ENCODE data around the gene IL1RAPL1.

Gene IL1RAPL1

DNA sequence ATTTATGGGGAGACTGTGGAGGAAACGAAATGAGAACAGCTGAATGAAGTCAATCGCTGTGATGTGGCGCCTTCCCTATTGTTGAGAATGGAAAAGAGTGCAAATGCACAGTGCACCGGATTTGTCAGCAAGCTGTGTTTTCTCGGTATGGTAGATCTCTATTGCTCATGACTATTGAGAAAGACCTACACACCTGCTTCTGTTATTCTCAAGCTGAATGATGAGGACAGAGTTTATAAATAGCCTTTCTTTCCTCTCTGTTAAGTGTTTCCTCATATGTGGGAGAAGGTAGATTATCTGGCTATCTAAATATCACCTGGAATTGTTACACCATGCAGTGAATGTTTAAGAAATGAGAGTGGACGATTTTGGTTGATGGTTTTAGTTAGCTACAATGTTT is 650.7 kb downstream of the IL1RAPL1 start:
- TF ChIP-seq CTCF (conservative IDR thresholded peaks at IDR 0.05) = no peak
- no peak overlapping the region for H3K27ac ChIP-seq

DNA sequence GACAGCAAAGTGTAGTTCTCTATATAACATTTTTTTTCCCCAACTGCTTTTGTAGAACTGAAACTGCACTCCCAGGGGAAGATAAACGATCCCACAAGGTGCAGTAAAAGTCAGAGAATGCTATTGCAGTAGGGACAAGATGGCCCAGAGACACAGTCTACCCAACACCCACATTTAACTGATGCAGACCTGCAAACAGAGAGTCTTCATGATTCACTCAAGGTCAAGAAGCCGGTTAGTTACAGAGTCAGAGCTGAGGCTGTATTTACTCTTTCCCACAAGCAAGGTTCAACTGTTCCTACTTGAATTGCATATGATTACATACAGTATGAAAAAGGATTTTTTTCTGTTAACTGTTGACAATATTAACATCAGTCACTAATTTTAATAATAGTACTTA is 654.6 kb downstream of the IL1RAPL1 start:
- no peak for TF ChIP-seq CTCF (conservative IDR thresholded peaks at IDR 0.05)
- no peak overlapping the region for H3K27ac ChIP-seq

DNA sequence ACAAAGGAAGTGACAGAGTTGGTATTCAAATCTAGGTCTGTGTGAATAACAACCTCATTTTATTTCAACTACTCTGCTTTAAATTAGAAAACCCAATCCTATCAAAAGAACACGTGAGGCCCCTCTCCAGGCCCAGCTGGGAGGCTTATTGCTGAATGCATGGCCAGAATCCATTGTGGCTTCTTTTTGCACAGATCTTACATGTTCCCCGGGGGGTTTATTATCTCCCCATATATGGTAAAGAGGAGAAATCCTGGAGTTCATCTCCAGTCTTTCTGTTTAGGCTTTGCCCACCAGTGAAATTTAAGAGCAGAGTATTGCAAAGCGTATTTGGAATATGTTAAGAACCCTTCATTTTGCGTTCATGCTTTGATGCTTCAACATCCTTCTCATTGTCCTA is 655.6 kb downstream of the IL1RAPL1 start:
- TF ChIP-seq CTCF (conservative IDR thresholded peaks at IDR 0.05) = no peak
- H3K27ac ChIP-seq = no peak overlapping the region

DNA sequence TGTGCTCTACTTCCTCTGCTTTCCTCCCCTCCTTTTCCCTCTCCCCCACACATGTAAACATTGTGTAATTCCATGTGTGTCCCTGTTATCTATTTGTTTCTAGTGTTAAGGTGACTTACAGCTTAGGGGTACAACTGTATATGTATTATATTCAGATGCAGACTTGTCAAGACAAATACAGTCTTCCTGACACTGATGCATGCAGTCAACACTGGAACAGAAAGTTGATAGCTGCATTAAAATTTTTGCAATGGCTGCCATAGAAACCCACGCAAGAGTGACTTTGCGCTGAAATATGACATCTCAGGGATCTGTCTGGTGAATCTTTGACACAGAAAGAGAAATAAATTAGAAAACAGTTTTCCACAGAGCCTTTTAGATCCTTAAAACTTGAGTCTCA is 656.7 kb downstream of the IL1RAPL1 start:
- no peak for TF ChIP-seq CTCF (conservative IDR thresholded peaks at IDR 0.05)
- H3K27ac ChIP-seq = no peak overlapping the region

GRCh38 chrX:29254515-29254914 is 667.3 kb downstream of the IL1RAPL1 start:
- TF ChIP-seq CTCF (conservative IDR thresholded peaks at IDR 0.05) = no peak
- no peak overlapping the region for H3K27ac ChIP-seq

- H3K27ac ChIP-seq = no peak overlapping the region
- TF ChIP-seq CTCF (conservative IDR thresholded peaks at IDR 0.05) = no peak
These were observed 670.3 kb downstream of the IL1RAPL1 start for GRCh38 chrX:29257521-29257920.

DNA sequence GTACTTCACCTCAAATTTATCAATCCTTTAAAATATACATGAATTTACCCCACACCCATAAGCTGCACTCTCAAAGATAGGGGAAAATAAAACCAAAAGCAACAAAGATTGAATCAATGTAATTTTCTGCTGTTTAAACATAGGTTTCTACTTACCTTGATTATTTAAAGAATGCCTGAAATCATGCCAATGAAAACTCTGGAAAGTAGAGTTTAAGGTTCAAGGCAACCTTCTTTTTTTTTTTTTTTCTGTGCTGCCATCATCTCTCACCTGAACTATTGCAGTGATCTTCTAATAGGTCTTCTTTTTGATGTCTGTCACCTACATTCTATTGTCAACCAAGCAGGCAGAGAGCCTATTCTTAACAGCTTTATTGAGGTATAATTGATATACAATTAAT is 682.1 kb downstream of the IL1RAPL1 start:
- no peak overlapping the region for H3K27ac ChIP-seq
- TF ChIP-seq CTCF (conservative IDR thresholded peaks at IDR 0.05) = no peak

DNA sequence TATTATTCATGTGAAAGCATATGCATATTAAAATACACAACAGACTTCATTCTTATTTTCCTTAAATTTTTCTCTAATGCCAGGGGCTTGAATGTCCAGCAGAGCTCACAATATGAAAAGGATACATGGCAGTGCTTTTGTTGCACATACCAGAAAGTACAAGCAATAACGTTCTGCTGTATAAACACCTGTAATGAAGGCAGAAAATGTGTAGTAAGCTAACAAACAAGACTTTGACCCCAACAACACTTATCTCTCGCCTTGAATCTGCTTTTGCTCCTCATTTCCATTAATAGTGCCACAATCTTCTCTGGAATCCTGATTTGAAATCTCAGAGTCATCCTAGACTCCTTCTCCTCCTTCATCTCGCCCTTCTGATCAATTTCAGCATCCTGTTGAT is 687.3 kb downstream of the IL1RAPL1 start:
- H3K27ac ChIP-seq = no peak overlapping the region
- no peak for TF ChIP-seq CTCF (conservative IDR thresholded peaks at IDR 0.05)

Data from VCaP (cell line).